GM18867 (cell line): Measurements from ENCODE around the gene CLEC5A.
"Not testable (repeated sequence)": the region's sequence is repeated elsewhere in the genome, so short reads cannot be mapped to it uniquely, and the experiment has no call there.

Source experiments
- ATAC-seq: cut with Tn5 transposase; IDR thresholded peaks from one replicate; pipeline ENCODE4 v1.9.1; 2021; ENCODE audit warnings: mild to moderate bottlenecking, moderate library complexity; ENCODE audit not compliant: unreplicated experiment

The CLEC5A gene

GRCh38 chr7:141946796-141947195 lies at the start of gene CLEC5A:
Gene CLEC5A (minus strand): TSS chr7:141946974. CDS start chr7:141946292, 682 bp downstream.
- no peak for ATAC-seq

DNA sequence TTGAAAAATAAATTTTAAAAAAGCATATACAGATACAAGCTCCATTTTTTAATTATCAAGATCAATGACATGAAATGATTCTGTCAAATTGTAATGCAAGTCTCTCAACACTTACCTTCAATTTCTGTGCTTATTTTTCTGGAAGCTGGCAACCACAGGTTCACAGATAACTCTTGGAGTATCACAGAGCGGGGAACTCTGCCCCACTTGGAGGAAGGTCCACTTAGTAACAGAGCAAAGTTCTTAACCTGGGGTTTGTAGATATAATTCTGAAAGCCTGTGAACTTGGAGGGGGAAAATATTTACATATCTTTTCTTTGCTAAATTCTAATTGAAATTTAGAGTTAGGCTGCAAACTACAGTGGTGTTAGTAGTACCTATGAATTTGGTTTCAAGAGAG lies 46.6 kb upstream of the CLEC5A start:
- no peak for ATAC-seq

- no peak for ATAC-seq
These were observed 45.9 kb upstream of the CLEC5A start for GRCh38 chr7:141992688-141993087.

DNA sequence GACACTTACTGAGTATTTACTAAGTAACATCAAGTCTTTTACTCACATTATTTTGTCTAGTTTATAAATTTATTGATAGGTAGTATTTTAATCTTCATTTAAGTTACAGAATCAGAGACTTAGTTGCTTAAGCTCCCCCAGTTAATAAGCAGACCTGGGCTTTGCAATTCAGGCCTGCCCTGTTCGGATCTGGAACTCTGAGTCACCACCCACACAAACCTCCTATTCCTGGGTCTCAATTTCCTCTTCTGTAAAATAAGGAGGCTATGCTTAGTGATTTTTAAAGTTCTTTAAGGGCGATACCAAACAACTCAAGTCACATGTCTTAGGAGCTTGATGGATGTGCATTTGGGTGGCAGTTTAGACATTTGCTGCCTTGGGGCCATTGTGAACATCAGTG lies 45.4 kb upstream of the CLEC5A start:
- ATAC-seq = no peak

DNA sequence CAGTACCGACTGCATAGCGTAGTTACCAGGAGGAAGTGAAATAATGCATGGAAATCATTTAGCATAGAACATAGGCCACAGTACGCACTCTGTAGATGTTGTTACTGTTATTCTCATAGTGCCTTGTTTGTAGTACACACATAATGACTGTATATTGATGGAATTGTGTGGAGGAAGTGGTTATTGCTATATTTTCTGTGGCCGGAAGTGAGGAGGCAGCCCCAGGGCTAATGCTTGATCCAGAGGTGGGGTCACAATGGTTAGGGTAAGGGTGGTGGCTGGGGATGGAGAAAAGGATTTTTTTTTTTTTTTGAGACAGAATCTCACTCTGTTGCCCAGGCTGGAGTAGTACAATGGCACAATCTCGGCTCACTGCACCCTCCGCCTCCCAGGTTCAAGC lies 44.4 kb upstream of the CLEC5A start:
- no peak for ATAC-seq

- ATAC-seq = no peak
These were observed 43.4 kb upstream of the CLEC5A start for GRCh38 chr7:141990011-141990725.

DNA sequence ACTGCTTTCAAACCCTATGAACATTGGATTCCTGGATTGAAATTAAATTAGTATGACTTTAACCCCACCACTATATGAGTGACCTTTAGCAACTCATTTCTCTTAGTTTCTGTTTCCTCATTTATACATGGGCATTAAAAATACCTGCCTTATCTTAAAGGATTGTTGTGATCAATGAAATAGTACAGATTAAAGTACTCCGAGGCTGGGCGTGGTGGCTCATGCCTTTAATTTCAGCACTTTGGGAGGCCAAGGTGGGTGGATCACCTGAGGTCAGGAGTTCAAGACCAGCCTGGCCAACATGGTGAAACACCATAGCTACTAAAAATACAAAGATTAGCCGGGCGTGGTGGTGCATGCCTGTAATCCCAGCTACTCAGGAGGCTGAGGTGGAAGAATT lies 41.0 kb upstream of the CLEC5A start:
- not testable (repeated sequence) for ATAC-seq

GRCh38 chr7:141986923-141987322 lies 40.1 kb upstream of the CLEC5A start:
- ATAC-seq = peak; percentile 52

- not testable (repeated sequence) for ATAC-seq
These were observed 39.2 kb upstream of the CLEC5A start for GRCh38 chr7:141985926-141986325.

GRCh38 chr7:141979568-141979967 lies 32.8 kb upstream of the CLEC5A start:
- no peak for ATAC-seq

DNA sequence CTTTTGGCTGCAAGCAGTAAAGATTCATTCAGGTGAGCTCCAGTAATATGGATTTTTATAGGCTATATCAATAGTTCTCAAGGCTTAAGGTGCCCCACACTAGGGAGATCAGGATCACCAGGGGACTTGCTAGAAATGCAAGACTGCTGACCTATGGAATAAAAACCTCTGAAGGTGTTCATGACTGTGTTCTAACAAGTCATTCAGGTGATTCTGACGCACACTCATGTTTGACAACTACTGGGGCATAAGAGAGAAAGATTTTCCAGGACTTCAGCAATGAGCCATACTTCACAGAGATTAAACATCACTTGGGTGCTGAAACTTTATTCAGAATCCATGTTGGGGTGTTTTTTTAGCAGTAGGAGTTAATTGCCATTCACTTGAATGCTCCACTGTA lies 31.6 kb upstream of the CLEC5A start:
- ATAC-seq = no peak

GRCh38 chr7:141976524-141977245 lies 29.9 kb upstream of the CLEC5A start:
- ATAC-seq = no peak

GRCh38 chr7:141975806-141976523 lies 29.2 kb upstream of the CLEC5A start:
- ATAC-seq = peak; percentile 87

GRCh38 chr7:141974831-141975230 lies 28.1 kb upstream of the CLEC5A start:
- no peak for ATAC-seq

DNA sequence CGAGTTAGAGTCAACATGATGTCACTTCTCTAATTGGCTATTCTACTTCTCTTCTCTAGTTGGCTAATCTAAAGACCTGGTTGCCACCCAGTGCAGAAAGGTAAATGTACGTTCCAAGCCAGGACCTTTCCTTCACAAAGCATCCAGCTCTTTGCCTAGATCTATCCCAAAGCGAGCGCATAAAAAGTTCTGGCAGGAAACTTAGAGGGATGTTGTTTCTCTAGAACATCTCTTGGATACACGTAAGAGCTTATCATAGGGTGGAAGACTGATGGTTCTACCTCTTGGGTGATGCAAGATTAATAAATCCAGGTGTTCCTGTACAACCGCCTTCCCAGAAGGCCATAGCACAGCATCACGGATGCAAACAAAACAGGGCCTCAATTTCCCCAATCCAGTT lies 26.9 kb upstream of the CLEC5A start, which contains the start of gene TAS2R38:
Gene TAS2R38, minus strand, starts transcription at position 101 of the 400 bp plus-strand sequence. Its CDS starts 84 bp downstream, at position 17.
- ATAC-seq = no peak

DNA sequence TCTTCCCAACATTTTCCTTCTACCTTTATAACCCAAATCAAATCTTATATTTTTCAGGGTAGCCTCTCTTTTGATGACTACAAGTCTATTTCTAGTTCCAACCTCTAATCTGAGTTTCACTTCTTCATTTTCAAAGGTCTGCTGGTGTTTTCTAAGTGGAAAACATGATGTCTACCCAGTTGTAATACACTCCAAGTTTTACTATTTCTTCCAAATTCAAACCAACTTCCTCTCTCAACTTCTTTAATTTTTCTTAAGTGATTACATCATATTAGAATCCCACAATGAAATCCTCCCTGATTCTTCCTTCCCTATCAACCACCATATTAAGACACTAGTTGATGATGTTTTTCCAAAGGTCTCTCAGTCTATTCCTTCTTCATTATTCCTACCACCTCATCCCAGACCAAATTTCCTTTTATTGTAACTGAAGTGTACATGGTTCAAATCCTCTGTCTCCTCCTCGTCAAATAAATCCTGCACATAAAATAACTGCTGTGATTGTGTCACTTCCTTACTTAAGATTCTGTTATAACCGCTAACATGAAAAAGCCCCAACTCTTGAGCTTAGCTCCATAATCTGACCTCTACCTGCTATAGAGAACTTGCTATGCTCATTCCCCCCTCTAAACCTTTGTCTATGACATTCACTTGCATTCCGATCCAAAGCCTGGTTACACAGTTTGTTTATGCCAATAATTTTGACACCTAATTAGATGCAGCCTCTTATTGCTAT lies 14.1 kb upstream of the CLEC5A start:
- peak; percentile 92 for ATAC-seq

- ATAC-seq = no peak
These were observed 9.3 kb upstream of the CLEC5A start for GRCh38 chr7:141956084-141956483.

- no peak for ATAC-seq
These were observed 7.6 kb upstream of the CLEC5A start for GRCh38 chr7:141954334-141954733.

- no peak for ATAC-seq
These were observed 5.7 kb upstream of the CLEC5A start for GRCh38 chr7:141952461-141952860.

DNA sequence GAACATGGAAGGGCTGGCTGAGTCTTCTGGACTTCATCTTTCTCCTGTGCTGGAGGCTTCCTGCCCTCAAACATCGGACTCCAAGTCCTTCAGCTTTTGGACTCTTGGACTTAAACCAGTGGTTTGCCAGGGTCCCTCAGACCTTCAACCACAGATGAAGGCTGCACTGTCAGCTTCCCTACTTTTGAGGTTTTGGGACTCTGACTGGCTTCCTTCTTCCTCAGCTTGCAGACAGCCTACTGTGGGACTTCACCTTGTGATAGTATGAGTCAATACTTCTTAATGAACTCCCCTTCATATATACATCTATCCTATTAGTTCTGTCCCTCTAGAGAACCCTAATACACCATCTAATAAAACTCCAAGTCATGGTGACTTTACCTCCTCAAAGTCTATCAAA lies 4.0 kb upstream of the CLEC5A start:
- no peak for ATAC-seq

DNA sequence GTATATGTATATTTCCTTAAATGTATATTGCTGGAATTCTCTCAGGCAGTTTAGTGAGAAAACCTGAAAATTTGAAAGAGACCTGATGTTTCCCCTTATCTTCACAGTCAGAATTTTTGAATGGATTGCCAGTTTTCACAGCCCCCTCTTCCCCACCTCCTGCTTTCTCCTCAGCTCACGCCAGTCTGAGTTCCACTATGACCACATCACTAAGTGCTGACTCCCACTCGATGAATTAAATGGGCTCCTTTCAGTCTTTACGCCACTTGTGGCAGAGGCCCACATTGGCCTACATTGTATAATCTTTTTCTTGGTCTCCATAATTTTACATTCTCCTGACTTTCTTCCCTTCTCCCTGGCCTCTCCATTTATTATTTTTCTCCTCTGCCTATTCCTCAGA lies 3.1 kb upstream of the CLEC5A start:
- ATAC-seq = no peak
